H9 (cell line): ENCODE results near the gene RS1. TPM values are rescaled to one million over a fixed set of nuclear protein-coding genes. Genes with fewer than 3 reads are reported as not detected.

Experiments
- DNase-seq: peaks from one replicate; pipeline ENCODE4 v3.0.0-alpha.2; 2017
- H2AFZ ChIP-seq: one replicate; pipeline ENCODE4 v1.6.1; 2013; ENCODE audit warnings: mild to moderate bottlenecking, low read length, control low read depth, moderate library complexity
- H2AK5ac ChIP-seq: 2 replicates; pipeline ENCODE4 v1.6.1; 2013; ENCODE audit warnings: low read length, control low read depth, mixed read lengths; ENCODE audit not compliant: insufficient read length
- H2BK120ac ChIP-seq: one replicate; pipeline ENCODE4 v1.6.1; 2013; ENCODE audit warnings: low read depth, mild to moderate bottlenecking, low read length, control low read depth, inconsistent platforms; ENCODE audit not compliant: poor library complexity, severe bottlenecking
- H2BK12ac ChIP-seq: 2 replicates; pipeline ENCODE4 v1.6.1; 2013; ENCODE audit warnings: low read length, control low read depth, mixed read lengths, low read depth; ENCODE audit not compliant: insufficient read length
- H2BK15ac ChIP-seq: 2 replicates; pipeline ENCODE4 v1.6.1; 2013; ENCODE audit warnings: low read depth, low read length, control low read depth
- H2BK20ac ChIP-seq: one replicate; pipeline ENCODE4 v1.6.1; 2013; ENCODE audit warnings: low read depth, mild to moderate bottlenecking, low read length, control low read depth, inconsistent platforms; ENCODE audit not compliant: poor library complexity, severe bottlenecking
- H2BK5ac ChIP-seq: 2 replicates; pipeline ENCODE4 v1.6.1; 2013; ENCODE audit warnings: low read length, control low read depth, mixed read lengths; ENCODE audit not compliant: insufficient read length
- H3K14ac ChIP-seq: 2 replicates; pipeline ENCODE4 v1.6.1; 2013; ENCODE audit warnings: low read length, control low read depth; ENCODE audit not compliant: insufficient read depth
- H3K18ac ChIP-seq: 2 replicates; pipeline ENCODE4 v1.6.1; 2013; ENCODE audit warnings: low read depth, mild to moderate bottlenecking, mixed read lengths, low read length, control low read depth; ENCODE audit not compliant: insufficient read length
- H3K23ac ChIP-seq: 2 replicates; pipeline ENCODE4 v1.6.1; 2013; ENCODE audit warnings: low read length, control low read depth, mixed read lengths, low read depth; ENCODE audit not compliant: insufficient read length
- H3K23me2 ChIP-seq: 2 replicates; pipeline ENCODE4 v1.6.1; 2013; ENCODE audit warnings: low read depth, mild to moderate bottlenecking, mixed read lengths, low read length, control low read depth; ENCODE audit not compliant: insufficient read length, poor library complexity, severe bottlenecking
- H3K27ac ChIP-seq: 2 replicates; pipeline ENCODE4 v1.5.1; 2013; ENCODE audit warnings: low read length, control low read depth, mixed read lengths, low read depth; ENCODE audit not compliant: insufficient read length
- H3K27me3 ChIP-seq: 2 replicates; pipeline ENCODE4 v1.6.1; 2013; ENCODE audit warnings: low read length, control low read depth, inconsistent platforms; ENCODE audit not compliant: insufficient read depth
- H3K4ac ChIP-seq: 2 replicates; pipeline ENCODE4 v1.6.1; 2013; ENCODE audit warnings: low read depth, mild to moderate bottlenecking, control low read depth, inconsistent platforms, low read length, moderate library complexity
- H3K4me1 ChIP-seq: 2 replicates; pipeline ENCODE4 v1.6.1; 2013; ENCODE audit warnings: low read length, control low read depth, inconsistent platforms; ENCODE audit not compliant: insufficient read depth
- H3K4me2 ChIP-seq: 2 replicates; pipeline ENCODE4 v1.6.1; 2013; ENCODE audit warnings: low read length, control low read depth, mixed read lengths; ENCODE audit not compliant: insufficient read length, insufficient read depth
- H3K56ac ChIP-seq: 2 replicates; pipeline ENCODE4 v1.6.1; 2013; ENCODE audit warnings: low read depth, mild to moderate bottlenecking, mixed read lengths, low read length, control low read depth; ENCODE audit not compliant: insufficient read length
- H3K79me1 ChIP-seq: 2 replicates; pipeline ENCODE4 v1.6.1; 2013; ENCODE audit warnings: low read depth, mild to moderate bottlenecking, moderate library complexity, low read length, control low read depth, inconsistent platforms; ENCODE audit not compliant: insufficient read depth, poor library complexity, severe bottlenecking
- H3K79me2 ChIP-seq: 2 replicates; pipeline ENCODE4 v1.6.1; 2013; ENCODE audit warnings: low read length, control low read depth, inconsistent platforms; ENCODE audit not compliant: insufficient read depth
- H3K9ac ChIP-seq: 2 replicates; pipeline ENCODE4 v1.6.1; 2013; ENCODE audit warnings: low read length, control low read depth, mixed read lengths; ENCODE audit not compliant: insufficient read length; ENCODE audit errors: extremely low read depth
- H3K9me3 ChIP-seq: one replicate; pipeline ENCODE4 v1.6.1; 2013; ENCODE audit warnings: low read depth, low read length, inconsistent platforms; ENCODE audit not compliant: control insufficient read depth
- H3T11ph ChIP-seq: one replicate; pipeline ENCODE4 v1.6.1; 2013; ENCODE audit warnings: mild to moderate bottlenecking, low read length, control low read depth, inconsistent platforms
- H4K20me1 ChIP-seq: one replicate; pipeline ENCODE4 v1.6.1; 2013; ENCODE audit not compliant: control insufficient read depth, insufficient read length, insufficient read depth
- H4K5ac ChIP-seq: 2 replicates; pipeline ENCODE4 v1.6.1; 2013; ENCODE audit warnings: low read depth, mild to moderate bottlenecking, mixed read lengths, low read length, control low read depth; ENCODE audit not compliant: insufficient read length
- H4K8ac ChIP-seq: replicated peaks from 2 replicates; pipeline ENCODE4 v1.6.1; 2013; ENCODE audit warnings: low read length, control low read depth, mixed read lengths, low read depth; ENCODE audit not compliant: insufficient read length
- H4K91ac ChIP-seq: 2 replicates; pipeline ENCODE4 v1.6.1; 2013; ENCODE audit warnings: low read depth, mild to moderate bottlenecking, moderate library complexity, mixed read lengths, low read length, control low read depth; ENCODE audit not compliant: insufficient read length
- H3K27ac Mint-ChIP-seq, 3 experiments: 2 replicates in 2 of 3; 3 replicates in 1 of 3; pipeline ENCODE4 v1.8.0; 2020 to 2021; ENCODE audit warnings: mixed read lengths in 3 of 3, mild to moderate bottlenecking in 1 of 3, moderate library complexity in 1 of 3
- H3K27me3 Mint-ChIP-seq: 2 replicates; pipeline ENCODE4 v1.8.0; 2021; ENCODE audit warnings: low read depth, mild to moderate bottlenecking, moderate library complexity, mixed read lengths
- H3K36me3 Mint-ChIP-seq, 3 experiments: 2 replicates in 2 of 3; 3 replicates in 1 of 3; pipeline ENCODE4 v1.8.0; 2020 to 2021; ENCODE audit warnings: low read depth in 3 of 3, mixed read lengths in 3 of 3; ENCODE audit not compliant: insufficient read depth in 1 of 3
- H3K4me1 Mint-ChIP-seq, 2 experiments: 2 replicates each; pipeline ENCODE4 v1.8.0; 2020; ENCODE audit warnings: mixed read lengths in 2 of 2
- H3K4me3 Mint-ChIP-seq, 2 experiments: 2 replicates in 1 of 2; 3 replicates in 1 of 2; pipeline ENCODE4 v1.8.0; 2020 to 2021; ENCODE audit warnings: mild to moderate bottlenecking in 2 of 2, mixed read lengths in 2 of 2, moderate library complexity in 1 of 2
- H3K9me3 Mint-ChIP-seq, 2 experiments: 2 replicates in 1 of 2; 3 replicates in 1 of 2; pipeline ENCODE4 v1.8.0; 2020; ENCODE audit warnings: mild to moderate bottlenecking in 2 of 2, mixed read lengths in 2 of 2, moderate library complexity in 1 of 2
- WGBS: extraction: QIAGEN DNeasy Blood & Tissue Kit; methylation state at CpG from one replicate; pipeline ENCODE4 v1.1.7; 2013; ENCODE audit warnings: missing lambda C conversion rate, low lambda C conversion rate, mixed read lengths; ENCODE audit not compliant: insufficient read length; ENCODE audit errors: extremely low coverage; 5-methylcytosine and 5-hydroxymethylcytosine counted together
- total RNA-seq: library from RNA; stranded (reverse); gene quantifications from 2 replicates; pipeline ENCODE4 v1.2.1, GENCODE V29; 2021
- TF ChIP-seq, protein P1 (sequence below): fragments of 200-600 bp; sonication (generic); conservative IDR thresholded peaks from 3 replicates; pipeline ENCODE4 v1.8.0; 2021; ENCODE audit warnings: antibody characterized with exemption, mild to moderate bottlenecking

Gene RS1
- total RNA-seq, 1 experiment from 2014 or later, result not detected

GRCh38 chrX:18674417-18674787, 2.5 kb upstream of the RS1 start:
- H3K27me3 Mint-ChIP-seq, result peaks cover 4% of the 10 kb centered on the region
- no peak overlapping the region for H3K56ac ChIP-seq
- H4K8ac ChIP-seq, result no peak overlapping the region
- H3K27me3 ChIP-seq, result no peaks in the 10 kb centered on the region
- H3K79me2 ChIP-seq, result peaks cover 3% of the 10 kb centered on the region; the same call in 1 of the 2 replicates
- whole genome bisulfite sequencing, result no CpG with 5 or more reads among the region's 19 CpGs
- no peak overlapping the region for H3K23ac ChIP-seq
- H3K18ac ChIP-seq, result no peak overlapping the region
- peaks cover 4 to 6% of the 10 kb centered on the region in 2 experiments; a peak in 2 of 4 replicates for H3K4me1 Mint-ChIP-seq
- H2BK12ac ChIP-seq, result no peak overlapping the region
- no peak overlapping the region for H3T11ph ChIP-seq
- no peak overlapping the region for H4K91ac ChIP-seq
- no peak overlapping the region for H2BK15ac ChIP-seq
- TF ChIP-seq, protein P1, sequence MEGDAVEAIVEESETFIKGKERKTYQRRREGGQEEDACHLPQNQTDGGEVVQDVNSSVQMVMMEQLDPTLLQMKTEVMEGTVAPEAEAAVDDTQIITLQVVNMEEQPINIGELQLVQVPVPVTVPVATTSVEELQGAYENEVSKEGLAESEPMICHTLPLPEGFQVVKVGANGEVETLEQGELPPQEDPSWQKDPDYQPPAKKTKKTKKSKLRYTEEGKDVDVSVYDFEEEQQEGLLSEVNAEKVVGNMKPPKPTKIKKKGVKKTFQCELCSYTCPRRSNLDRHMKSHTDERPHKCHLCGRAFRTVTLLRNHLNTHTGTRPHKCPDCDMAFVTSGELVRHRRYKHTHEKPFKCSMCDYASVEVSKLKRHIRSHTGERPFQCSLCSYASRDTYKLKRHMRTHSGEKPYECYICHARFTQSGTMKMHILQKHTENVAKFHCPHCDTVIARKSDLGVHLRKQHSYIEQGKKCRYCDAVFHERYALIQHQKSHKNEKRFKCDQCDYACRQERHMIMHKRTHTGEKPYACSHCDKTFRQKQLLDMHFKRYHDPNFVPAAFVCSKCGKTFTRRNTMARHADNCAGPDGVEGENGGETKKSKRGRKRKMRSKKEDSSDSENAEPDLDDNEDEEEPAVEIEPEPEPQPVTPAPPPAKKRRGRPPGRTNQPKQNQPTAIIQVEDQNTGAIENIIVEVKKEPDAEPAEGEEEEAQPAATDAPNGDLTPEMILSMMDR, result no peak
- H4K20me1 ChIP-seq, result no peaks in the 10 kb centered on the region
- no peak overlapping the region for H3K14ac ChIP-seq
- H2BK120ac ChIP-seq, result no peak overlapping the region
- no peak overlapping the region for H2BK20ac ChIP-seq
- no peak overlapping the region for H2BK5ac ChIP-seq
- H4K5ac ChIP-seq, result no peak overlapping the region
- no peak overlapping the region for H3K27ac Mint-ChIP-seq
- H3K4me3 Mint-ChIP-seq, result peak overlapping the region; percentile 69 to 77
- no peak overlapping the region for H3K4ac ChIP-seq
- no peak overlapping the region for H3K9ac ChIP-seq
- peaks cover 0 to 7% (median 2%) of the 10 kb centered on the region in 3 experiments; a peak in 3 of 7 replicates for H3K36me3 Mint-ChIP-seq
- H3K23me2 ChIP-seq, result peaks cover 3% of the 10 kb centered on the region
- DNase-seq, result peak; percentile 46
- H3K4me2 ChIP-seq, result peak overlapping the region; percentile 48
- H3K9me3 Mint-ChIP-seq, result peaks cover 58 to 76% of the 10 kb centered on the region in 2 experiments
- no peak overlapping the region for H3K27ac ChIP-seq
- no peaks in the 10 kb centered on the region for H3K79me1 ChIP-seq
- H2AFZ ChIP-seq, result peak overlapping the region; percentile 14
- no peaks in the 10 kb centered on the region; the same call in 1 of the 2 replicates for H3K4me1 ChIP-seq
- H3K9me3 ChIP-seq, result peaks cover 46% of the 10 kb centered on the region
- no peak overlapping the region for H2AK5ac ChIP-seq
